Right lung (tissue), 5 donors: Measurements from ENCODE around the gene RBM44. TPM values are rescaled to one million over a fixed set of nuclear protein-coding genes. Genes with fewer than 3 reads are reported as not detected.
A peak's percentile ranks its signal among the peaks of the same experiment; 100 is the strongest.
"Not testable (repeated sequence)": the region's sequence is repeated elsewhere in the genome, so short reads cannot be mapped to it uniquely, and the experiment has no call there.

Experiments used
- DNase-seq, 2 donors: peaks; one replicate each; pipeline ENCODE4 v3.0.0-alpha.2; 2013
- polyA plus RNA-seq, 5 donors: library from polyadenylated mRNA; unstranded; fragments of 120-200 nt; gene quantifications; one replicate each; pipeline versions ENCODE4 v1.2.1 to v1.2.3, GENCODE V29; 2013; ENCODE audit warnings: inconsistent platforms in 1 of 5, low replicate concordance in 1 of 5; ENCODE audit not compliant: insufficient read length in 5 of 5, insufficient read depth in 1 of 5

RBM44 gene
- polyA plus RNA-seq, 5 donors = 0.76 to 1.9 (median 1.0) TPM

- not testable (repeated sequence) for DNase-seq
Measured at GRCh38 chr2:237848940-237849339, 50.4 kb downstream of the RBM44 start.

GRCh38 chr2:237854295-237854694, 55.7 kb downstream of the RBM44 start:
- no peak for DNase-seq

- no peak for DNase-seq
Measured at GRCh38 chr2:237857791-237858190, 59.2 kb downstream of the RBM44 start.

- peak; percentile 49 to 66 for DNase-seq
Measured at GRCh38 chr2:237858294-237859081, 59.9 kb downstream of the RBM44 start.

- no peak for DNase-seq
Measured at GRCh38 chr2:237859082-237859433, 60.5 kb downstream of the RBM44 start.

- no peak for DNase-seq
Measured at GRCh38 chr2:237859533-237860272, 61.1 kb downstream of the RBM44 start, which contains the start of gene RAMP1. RAMP1 (plus strand) TSS chr2:237859623; CDS start chr2:237859676, 53 bp downstream.

GRCh38 chr2:237860273-237860935, 61.8 kb downstream of the RBM44 start:
- DNase-seq = no peak

- DNase-seq = no peak
Measured at GRCh38 chr2:237861875-237862527, 63.4 kb downstream of the RBM44 start.

- no peak for DNase-seq
Measured at GRCh38 chr2:237862528-237862895, 63.9 kb downstream of the RBM44 start.

- no peak for DNase-seq
Measured at GRCh38 chr2:237863102-237863511, 64.5 kb downstream of the RBM44 start.

- DNase-seq = no peak
Measured at GRCh38 chr2:237863689-237864443, 65.3 kb downstream of the RBM44 start.

- no peak for DNase-seq
Measured at GRCh38 chr2:237864444-237864931, 65.9 kb downstream of the RBM44 start.

GRCh38 chr2:237864940-237865622, 66.5 kb downstream of the RBM44 start:
- no peak for DNase-seq

GRCh38 chr2:237865623-237866041, 67.1 kb downstream of the RBM44 start:
- no peak for DNase-seq

GRCh38 chr2:237866101-237866621, 67.6 kb downstream of the RBM44 start:
- DNase-seq = no peak

GRCh38 chr2:237867465-237867864, 68.9 kb downstream of the RBM44 start:
- no peak for DNase-seq

- not testable (repeated sequence) for DNase-seq
Measured at GRCh38 chr2:237868074-237868473, 69.5 kb downstream of the RBM44 start.

GRCh38 chr2:237868631-237869342, 70.2 kb downstream of the RBM44 start:
- no peak for DNase-seq

- DNase-seq = no peak
Measured at GRCh38 chr2:237869343-237870102, 70.9 kb downstream of the RBM44 start.
